Measurements from ENCODE around the gene KAT8.
A peak's percentile ranks its signal among the peaks of the same experiment; 100 is the strongest.

The KAT8 gene

DNA sequence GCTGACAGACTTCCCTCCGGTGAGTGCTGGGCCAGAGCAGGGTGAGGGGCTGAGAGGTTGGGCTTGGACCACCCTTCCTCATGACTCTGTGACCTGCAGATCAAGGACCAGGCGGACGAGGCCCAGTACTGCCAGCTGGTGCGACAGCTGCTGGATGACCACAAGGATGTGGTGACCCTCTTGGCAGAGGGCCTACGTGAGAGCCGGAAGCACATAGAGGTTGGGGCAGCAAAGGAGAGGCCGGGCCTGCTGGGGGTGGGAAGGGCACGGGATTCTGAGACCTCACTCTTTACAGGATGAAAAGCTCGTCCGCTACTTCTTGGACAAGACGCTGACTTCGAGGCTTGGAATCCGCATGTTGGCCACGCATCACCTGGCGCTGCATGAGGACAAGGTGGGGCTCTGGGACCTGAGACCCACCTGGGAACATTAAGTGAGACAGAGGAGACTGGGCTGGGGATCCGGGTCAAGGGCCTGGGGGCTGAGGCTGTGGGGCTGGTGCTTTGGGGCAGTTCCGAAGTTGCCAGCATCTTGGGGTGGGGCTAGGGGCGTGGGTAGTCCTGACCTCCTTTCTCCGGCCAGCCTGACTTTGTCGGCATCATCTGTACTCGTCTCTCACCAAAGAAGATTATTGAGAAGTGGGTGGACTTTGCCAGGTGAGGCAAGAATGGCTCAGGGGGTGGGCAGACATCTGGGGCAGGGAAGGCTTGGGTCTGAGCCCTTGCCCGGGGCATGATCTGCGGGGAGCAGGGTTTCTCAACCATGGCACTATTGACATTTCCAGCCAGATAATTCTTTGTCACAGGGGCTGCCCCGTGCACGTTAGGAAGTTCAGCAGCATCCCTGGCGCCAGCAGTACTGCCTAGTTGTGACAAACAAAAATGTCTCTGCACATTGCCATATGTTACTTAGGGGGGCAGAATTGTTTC is 7.1 kb upstream of the KAT8 start:
- H3K4me3 Mint-ChIP-seq = peak overlapping the region; percentile 40
- no peaks in the 10 kb centered on the region for H3K9me3 Mint-ChIP-seq (ENCODE audit: low read depth)
- H3K36me3 Mint-ChIP-seq = no peaks in the 10 kb centered on the region
- H3K4me1 Mint-ChIP-seq (ENCODE audit: low read depth) = peaks cover 20% of the 10 kb centered on the region
- no peaks in the 10 kb centered on the region for H3K27me3 Mint-ChIP-seq
- H3K27ac Mint-ChIP-seq = no peak overlapping the region

DNA sequence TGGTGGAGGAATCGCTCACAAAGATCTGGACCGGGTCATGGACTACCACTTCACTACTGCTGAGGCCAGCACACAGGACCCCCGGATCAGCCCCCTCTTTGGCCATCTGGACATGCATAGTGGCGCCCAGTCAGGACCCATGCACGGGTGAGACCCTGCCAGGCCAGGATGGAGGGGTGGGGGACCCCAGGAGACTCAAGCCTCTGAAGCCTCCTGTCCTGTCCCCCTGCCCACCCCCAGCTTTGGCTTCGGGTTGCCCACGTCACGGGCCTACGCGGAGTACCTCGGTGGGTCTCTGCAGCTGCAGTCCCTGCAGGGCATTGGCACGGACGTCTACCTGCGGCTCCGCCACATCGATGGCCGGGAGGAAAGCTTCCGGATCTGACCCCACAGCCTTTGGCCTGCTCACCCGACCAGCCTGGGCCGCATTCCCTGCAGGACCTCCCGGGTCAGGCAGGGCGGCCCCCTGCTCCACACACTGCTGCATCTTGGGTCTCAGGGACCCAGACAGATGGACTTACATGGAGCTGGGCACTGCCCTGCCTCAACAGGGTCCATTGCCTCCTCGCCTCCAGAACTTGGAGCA is 5.5 kb upstream of the KAT8 start:
- Mint-ChIP-seq H3K27me3 (no peaks in the 10 kb centered on the region), H3K4me1 (ENCODE audit: low read depth) (peaks cover 20% of the 10 kb centered on the region), H3K27ac (no peak overlapping the region), H3K4me3 (no peak overlapping the region), H3K36me3 (no peaks in the 10 kb centered on the region), H3K9me3 (ENCODE audit: low read depth) (no peaks in the 10 kb centered on the region)

DNA sequence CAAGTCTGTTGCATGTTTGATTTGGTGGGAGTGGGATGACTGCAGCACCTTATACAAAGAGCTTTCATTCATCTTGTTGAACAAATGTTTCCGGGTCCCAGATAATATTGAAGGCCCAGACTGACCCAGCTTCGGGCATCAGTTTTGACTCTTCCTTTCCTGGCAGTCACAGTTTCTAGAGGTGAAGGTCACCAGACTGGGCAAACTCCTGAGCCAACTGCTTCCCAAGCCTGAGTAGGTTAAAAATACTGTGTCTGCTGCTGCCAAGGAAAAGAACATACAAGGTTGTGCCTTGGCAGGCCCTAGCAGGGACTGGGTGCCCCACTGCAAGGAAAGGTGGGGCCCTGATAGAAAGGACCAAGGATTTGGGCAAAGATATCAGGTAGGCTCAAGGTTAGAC is 4.8 kb upstream of the KAT8 start:
- Mint-ChIP-seq H3K9me3 (ENCODE audit: low read depth) (no peaks in the 10 kb centered on the region), H3K4me3 (no peak overlapping the region), H3K36me3 (no peaks in the 10 kb centered on the region), H3K4me1 (ENCODE audit: low read depth) (peaks cover 16% of the 10 kb centered on the region), H3K27me3 (no peaks in the 10 kb centered on the region), H3K27ac (no peak overlapping the region)

DNA sequence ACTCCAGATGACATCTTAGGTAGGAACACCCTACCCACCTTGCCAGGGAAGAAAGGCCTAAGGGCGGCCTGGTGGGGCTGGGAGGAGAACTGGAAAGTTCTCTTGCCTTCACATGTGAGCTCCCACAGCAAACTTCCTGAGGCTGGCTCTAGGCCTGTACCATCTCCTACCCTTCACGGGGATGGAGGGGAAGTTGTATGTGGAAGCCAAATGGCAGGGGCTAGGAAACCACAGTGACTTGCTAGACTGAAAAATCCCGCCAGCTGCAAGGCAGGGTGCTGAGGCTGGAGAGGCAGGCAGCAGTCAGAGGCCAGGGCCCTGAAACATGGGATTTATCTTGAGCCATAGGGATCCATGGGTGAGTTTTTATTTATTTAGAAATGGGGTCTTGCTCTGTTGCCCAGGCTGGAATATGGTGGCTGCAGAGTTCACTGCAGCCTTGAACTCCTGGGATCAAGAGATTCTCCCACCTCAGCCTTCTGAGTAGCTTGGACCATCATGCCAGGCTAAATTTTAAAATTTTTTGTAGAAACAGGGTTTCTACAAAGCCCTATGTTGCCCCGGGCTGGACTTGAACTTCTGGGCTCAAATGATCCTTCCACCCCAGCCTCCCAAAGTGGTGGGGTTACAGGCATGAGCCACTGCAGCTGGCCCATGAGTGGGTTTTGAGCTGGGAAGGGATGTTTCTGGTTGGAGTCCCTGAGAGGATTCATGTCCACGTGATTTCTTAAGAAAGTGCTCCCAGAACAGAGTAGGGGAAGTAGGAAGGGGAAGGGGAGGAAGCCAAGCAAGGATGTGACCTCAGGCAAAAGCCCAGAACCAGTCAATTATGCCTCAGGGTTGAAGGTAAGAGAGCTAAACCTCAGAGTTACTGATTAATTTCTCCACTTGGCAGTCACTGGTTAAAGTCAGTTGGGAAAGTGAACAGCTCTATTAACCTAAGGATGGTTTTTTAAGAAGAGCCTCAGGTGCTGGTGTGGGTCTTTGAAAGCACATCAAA is 4.0 kb upstream of the KAT8 start:
- no peaks in the 10 kb centered on the region for H3K36me3 Mint-ChIP-seq
- H3K9me3 Mint-ChIP-seq (ENCODE audit: low read depth) = no peaks in the 10 kb centered on the region
- no peak overlapping the region for H3K4me3 Mint-ChIP-seq
- peaks cover 17% of the 10 kb centered on the region for H3K4me1 Mint-ChIP-seq (ENCODE audit: low read depth)
- peak overlapping the region; percentile 58 for H3K27ac Mint-ChIP-seq
- H3K27me3 Mint-ChIP-seq = no peaks in the 10 kb centered on the region

DNA sequence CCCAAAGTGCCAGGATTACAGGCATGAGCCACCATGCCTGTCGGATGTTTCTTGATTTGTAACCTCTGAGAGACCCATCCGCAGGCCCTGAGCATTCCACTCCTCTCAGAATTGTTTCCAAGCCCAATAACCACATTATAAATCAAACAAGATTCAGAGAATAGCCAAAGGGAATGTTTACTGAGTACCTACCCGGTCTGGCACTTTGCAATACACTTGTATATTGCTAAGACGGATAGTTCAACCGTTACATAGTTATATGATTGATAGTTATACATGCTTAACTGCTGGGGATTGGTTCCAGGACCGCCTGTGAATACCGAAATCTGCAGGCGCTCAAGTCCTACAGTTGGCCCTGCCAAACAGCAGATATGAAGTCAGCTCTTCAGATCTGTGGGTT is 3.0 kb upstream of the KAT8 start:
- Mint-ChIP-seq H3K36me3 (no peaks in the 10 kb centered on the region), H3K4me3 (no peak overlapping the region), H3K4me1 (ENCODE audit: low read depth) (peaks cover 23% of the 10 kb centered on the region), H3K27me3 (no peaks in the 10 kb centered on the region), H3K27ac (peak overlapping the region; percentile 7), H3K9me3 (ENCODE audit: low read depth) (no peaks in the 10 kb centered on the region)

DNA sequence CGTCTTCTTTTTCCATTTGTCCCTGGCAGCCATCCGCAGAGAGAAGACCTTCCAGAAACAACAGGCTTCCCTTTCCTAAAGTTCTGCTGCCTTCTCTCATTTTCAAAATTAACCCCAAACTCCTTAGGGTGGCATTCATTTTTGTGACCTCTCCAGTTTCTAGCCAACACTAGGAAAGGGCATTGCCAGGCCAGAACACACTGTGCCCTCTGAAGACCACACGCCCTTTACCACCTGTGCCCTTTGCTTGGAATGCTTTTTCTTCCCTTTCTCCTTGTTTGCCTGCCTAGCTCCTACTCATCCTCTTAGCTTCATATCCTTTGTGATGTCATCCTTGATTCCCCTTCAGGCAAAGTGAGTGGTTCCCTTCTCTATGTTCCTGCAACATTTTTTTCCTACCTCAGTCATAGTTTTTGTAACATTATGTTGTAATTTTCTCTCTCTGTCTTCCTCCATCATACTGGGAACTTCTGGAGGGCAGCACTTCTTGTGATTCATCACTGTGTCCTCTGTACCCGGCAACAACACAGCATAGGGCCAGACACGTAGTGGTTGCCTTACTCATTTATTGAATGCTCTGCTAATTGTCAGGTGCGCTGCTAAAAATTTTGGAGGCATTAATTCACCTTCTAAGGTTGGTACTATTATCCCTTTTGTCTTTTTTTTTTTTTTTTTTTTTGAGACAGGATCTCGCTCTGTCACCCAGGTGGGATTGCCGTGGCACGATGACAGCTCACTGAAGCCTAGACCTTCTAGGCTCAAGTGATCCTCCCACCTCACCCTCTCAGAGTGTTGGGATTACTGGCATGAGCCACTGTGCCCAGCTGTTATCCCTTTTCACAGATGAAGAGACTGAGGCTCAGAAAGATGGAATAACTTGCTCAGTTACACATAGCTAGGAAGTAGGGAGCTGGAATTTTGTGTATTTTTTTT is 1.0 kb downstream of the KAT8 start:
- Mint-ChIP-seq H3K27me3 (no peaks in the 10 kb centered on the region), H3K4me3 (peak overlapping the region; percentile 95), H3K36me3 (no peaks in the 10 kb centered on the region), H3K27ac (peak overlapping the region; percentile 89), H3K9me3 (ENCODE audit: low read depth) (no peaks in the 10 kb centered on the region), H3K4me1 (ENCODE audit: low read depth) (peaks cover 20% of the 10 kb centered on the region)

DNA sequence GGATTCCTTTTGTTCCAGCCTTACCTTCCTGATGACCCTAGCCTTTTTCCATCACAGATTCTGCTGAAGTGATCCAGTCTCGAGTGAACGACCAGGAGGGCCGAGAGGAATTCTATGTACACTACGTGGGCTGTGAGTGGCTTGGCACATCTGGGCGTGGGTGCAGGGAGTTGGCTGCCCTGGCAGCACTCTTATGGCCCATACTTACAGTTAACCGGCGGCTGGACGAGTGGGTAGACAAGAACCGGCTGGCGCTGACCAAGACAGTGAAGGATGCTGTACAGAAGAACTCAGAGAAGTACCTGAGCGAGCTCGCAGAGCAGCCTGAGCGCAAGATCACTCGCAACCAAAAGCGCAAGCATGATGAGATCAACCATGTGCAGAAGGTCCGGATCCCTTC is 2.7 kb downstream of the KAT8 start:
- no peak overlapping the region for H3K4me3 Mint-ChIP-seq
- H3K36me3 Mint-ChIP-seq = no peaks in the 10 kb centered on the region
- H3K9me3 Mint-ChIP-seq (ENCODE audit: low read depth) = no peaks in the 10 kb centered on the region
- no peak overlapping the region for H3K27ac Mint-ChIP-seq
- peaks cover 18% of the 10 kb centered on the region for H3K4me1 Mint-ChIP-seq (ENCODE audit: low read depth)
- H3K27me3 Mint-ChIP-seq = no peaks in the 10 kb centered on the region

DNA sequence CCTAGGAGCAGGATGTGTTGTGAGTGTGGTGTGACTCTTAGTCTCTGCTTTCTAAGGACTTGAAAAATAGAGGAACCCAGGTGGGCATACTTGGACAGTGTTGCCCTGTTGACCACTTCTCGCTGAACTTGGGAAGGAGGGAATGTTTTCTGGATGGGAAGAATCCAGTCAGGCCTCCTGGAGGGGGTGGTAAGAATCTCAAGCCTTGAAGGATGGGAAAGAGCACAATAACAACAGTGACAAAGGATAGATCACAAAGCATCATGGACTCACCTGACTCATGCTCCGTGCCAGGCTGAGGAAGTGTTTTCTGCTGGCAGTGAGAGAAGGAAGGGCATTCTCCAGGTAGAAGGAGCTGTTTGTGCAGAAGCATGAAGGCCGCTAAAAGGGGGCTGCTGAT is 8.4 kb downstream of the KAT8 start:
- H3K27ac Mint-ChIP-seq = no peak overlapping the region
- H3K9me3 Mint-ChIP-seq (ENCODE audit: low read depth) = no peaks in the 10 kb centered on the region
- H3K4me3 Mint-ChIP-seq = no peak overlapping the region
- no peaks in the 10 kb centered on the region for H3K36me3 Mint-ChIP-seq
- peaks cover 2% of the 10 kb centered on the region for H3K4me1 Mint-ChIP-seq (ENCODE audit: low read depth)
- no peaks in the 10 kb centered on the region for H3K27me3 Mint-ChIP-seq

DNA sequence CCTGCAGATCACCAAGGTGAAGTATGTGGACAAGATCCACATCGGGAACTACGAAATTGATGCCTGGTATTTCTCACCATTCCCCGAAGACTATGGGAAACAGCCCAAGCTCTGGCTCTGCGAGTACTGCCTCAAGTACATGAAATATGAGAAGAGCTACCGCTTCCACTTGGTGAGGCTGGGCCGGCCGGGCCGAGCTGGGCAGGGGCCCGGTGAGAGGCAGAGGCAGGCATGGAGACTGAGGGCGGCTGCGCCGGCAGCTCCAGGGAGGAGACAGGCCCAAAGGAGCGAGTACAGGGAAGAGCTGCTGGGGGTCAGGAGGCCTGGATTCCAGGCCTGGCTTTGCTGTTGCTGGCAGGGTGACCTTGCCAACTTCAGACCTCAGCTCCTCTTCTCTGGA is 9.7 kb downstream of the KAT8 start:
- H3K4me3 Mint-ChIP-seq = no peak overlapping the region

DNA sequence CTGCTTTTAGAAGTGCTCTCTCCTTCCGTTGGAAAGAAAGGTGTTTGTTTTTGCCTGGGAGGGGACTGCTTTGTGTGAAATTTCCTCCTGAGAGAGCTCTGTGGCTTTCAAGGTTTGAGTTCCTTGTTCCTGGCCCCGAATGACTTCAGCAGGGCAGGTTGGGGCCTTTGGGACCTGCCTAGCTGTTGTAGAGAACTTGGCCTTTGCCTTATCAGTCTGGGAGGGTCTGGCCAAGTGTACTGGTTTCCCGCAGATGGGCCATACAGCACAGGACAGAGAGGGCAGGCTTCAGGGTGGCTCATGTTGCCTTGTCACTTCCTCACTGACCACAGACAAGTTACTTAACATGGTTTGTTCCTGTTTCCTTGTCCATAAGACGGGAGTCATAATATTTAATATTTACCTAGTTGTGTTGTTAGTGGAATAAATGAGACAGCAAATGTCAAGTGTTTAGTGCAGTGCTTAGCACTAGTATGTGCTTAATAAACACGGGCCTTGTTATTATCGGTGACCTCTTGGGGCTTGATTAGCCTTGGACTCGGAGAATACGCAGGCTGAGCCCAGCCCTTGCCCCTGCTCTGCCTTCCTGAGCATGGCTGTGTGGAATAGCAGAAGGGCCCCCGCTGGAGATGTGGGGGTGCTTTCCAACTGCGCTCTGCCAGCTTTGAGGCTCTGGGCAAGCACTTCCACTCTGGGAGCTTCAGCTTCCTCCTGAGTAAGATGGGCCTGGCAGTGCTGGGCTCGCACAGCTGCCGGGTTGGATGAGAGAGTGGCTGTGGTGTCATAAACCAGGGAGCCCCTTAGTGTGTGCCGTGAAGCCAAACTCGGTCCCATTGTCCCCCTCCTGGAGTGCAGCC is 11.5 kb downstream of the KAT8 start:
- H3K27ac Mint-ChIP-seq = peak overlapping the region; percentile 16
- no peak overlapping the region for H3K4me3 Mint-ChIP-seq
- no peaks in the 10 kb centered on the region for H3K9me3 Mint-ChIP-seq (ENCODE audit: low read depth)
- no peaks in the 10 kb centered on the region for H3K36me3 Mint-ChIP-seq
- H3K27me3 Mint-ChIP-seq = no peaks in the 10 kb centered on the region
- H3K4me1 Mint-ChIP-seq (ENCODE audit: low read depth) = peaks cover 2% of the 10 kb centered on the region

More for the DNA sequence above, 9.7 kb downstream of the KAT8 start:
- Mint-ChIP-seq H3K4me1 (ENCODE audit: low read depth) (peaks cover 2% of the 10 kb centered on the region), H3K27me3 (no peaks in the 10 kb centered on the region), H3K9me3 (ENCODE audit: low read depth) (no peaks in the 10 kb centered on the region), H3K36me3 (no peaks in the 10 kb centered on the region), H3K27ac (no peak overlapping the region)

DNA sequence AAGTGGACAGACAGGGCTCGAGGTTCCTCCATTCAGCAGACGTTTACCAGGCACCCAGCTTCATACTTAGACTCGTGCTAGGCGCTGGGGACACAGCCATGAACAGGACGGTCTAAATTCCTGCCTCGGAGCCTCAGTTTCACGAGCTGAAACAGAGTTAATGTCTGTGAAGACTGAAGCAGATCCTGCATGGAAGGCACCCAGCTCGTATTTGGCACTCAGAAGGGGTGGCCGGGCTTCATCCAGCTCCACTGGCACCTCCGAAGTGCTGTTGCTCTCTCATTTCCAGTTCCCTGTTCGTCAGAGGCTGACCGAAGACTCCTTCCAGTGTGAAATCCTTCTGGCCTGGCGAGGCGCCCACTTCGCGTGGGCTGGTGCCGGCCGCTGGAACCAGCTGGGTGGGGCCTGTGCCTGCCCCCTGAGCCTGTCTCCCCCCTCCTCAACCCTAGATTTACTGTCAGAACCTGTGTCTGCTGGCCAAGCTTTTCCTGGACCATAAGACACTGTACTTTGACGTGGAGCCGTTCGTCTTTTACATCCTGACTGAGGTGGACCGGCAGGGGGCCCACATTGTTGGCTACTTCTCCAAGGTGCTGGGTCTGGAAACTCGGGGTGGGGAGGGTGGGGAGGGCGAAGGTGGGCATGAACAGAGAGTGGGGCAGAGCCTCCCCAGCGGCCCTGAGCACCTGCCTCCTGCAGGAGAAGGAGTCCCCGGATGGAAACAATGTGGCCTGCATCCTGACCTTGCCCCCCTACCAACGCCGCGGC is 12.3 kb downstream of the KAT8 start:
- Mint-ChIP-seq H3K9me3 (ENCODE audit: low read depth) (no peaks in the 10 kb centered on the region), H3K36me3 (no peaks in the 10 kb centered on the region), H3K27ac (no peak overlapping the region), H3K27me3 (no peaks in the 10 kb centered on the region), H3K4me3 (no peak overlapping the region), H3K4me1 (ENCODE audit: low read depth) (peaks cover 2% of the 10 kb centered on the region)

DNA sequence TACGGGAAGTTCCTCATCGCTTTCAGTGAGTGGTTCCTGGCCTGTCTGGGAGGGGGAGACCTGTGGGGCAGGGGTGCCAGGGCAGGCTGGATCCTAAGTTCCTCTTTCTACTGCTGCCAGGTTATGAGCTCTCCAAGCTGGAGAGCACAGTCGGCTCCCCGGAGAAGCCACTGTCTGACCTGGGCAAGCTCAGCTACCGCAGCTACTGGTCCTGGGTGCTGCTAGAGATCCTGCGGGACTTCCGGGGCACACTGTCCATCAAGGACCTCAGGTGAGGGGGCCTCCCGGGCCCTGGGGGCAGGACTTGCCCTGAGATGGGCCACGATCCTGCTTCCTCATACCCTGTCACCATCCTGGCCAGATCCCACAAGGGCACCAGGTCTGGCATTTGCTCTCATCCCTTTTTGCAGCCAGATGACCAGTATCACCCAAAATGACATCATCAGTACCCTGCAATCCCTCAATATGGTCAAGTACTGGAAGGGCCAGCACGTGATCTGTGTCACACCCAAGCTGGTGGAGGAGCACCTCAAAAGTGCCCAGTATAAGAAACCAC is 12.9 kb downstream of the KAT8 start:
- Mint-ChIP-seq H3K27ac (no peak overlapping the region), H3K4me3 (no peak overlapping the region), H3K9me3 (ENCODE audit: low read depth) (no peaks in the 10 kb centered on the region), H3K4me1 (ENCODE audit: low read depth) (peaks cover 2% of the 10 kb centered on the region), H3K27me3 (no peaks in the 10 kb centered on the region), H3K36me3 (no peaks in the 10 kb centered on the region)

Data from activated naive CD8-positive, alpha-beta T cell (primary cell).